GM20000 (cell line): ENCODE results near the gene PSMB7.

Experiments
- DNase-seq: peaks from one replicate; pipeline ENCODE4 v3.0.0; 2012; ENCODE audit warnings: low spot score
- TF ChIP-seq, protein P1 (sequence below): IDR thresholded peaks from 2 replicates; pipeline ENCODE4 v1.5.1; 2012; ENCODE audit warnings: mild to moderate bottlenecking, control low read depth; ENCODE audit errors: extremely low read depth, missing control alignments

The PSMB7 gene

GRCh38 chr9:124415102-124415851 is at the start of gene PSMB7:
Gene PSMB7 (minus strand): TSS chr9:124415442. CDS start chr9:124415425, 17 bp downstream.
- peak; percentile 92 for DNase-seq
- TF ChIP-seq, protein P1, sequence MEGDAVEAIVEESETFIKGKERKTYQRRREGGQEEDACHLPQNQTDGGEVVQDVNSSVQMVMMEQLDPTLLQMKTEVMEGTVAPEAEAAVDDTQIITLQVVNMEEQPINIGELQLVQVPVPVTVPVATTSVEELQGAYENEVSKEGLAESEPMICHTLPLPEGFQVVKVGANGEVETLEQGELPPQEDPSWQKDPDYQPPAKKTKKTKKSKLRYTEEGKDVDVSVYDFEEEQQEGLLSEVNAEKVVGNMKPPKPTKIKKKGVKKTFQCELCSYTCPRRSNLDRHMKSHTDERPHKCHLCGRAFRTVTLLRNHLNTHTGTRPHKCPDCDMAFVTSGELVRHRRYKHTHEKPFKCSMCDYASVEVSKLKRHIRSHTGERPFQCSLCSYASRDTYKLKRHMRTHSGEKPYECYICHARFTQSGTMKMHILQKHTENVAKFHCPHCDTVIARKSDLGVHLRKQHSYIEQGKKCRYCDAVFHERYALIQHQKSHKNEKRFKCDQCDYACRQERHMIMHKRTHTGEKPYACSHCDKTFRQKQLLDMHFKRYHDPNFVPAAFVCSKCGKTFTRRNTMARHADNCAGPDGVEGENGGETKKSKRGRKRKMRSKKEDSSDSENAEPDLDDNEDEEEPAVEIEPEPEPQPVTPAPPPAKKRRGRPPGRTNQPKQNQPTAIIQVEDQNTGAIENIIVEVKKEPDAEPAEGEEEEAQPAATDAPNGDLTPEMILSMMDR = peak; percentile 66

DNA sequence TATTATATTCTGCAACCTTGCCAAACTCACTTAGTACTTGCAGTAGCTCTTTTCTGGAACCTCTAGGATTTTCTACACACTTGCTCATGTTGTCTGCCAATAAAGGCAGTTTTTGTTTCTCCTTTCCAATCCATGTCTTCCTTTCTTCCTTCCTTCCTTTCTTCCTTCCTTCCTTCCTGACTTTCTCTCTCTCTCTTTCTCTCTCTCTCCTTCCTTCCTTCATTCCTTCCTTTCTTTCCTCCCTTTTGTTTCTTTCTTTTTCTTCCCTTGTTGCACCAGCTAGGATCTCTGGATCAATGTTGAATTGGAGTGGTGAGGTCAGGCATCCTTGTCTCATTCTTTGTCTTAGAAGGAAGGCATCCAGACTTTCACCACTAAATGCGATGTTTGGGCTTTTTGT is 47.5 kb upstream of the PSMB7 start:
- no peak for DNase-seq
- TF ChIP-seq, protein P1 = no peak

- DNase-seq = no peak
- TF ChIP-seq, protein P1 = no peak
Measured at GRCh38 chr9:124458441-124458840, 43.2 kb upstream of the PSMB7 start.

GRCh38 chr9:124457887-124458431 is 42.7 kb upstream of the PSMB7 start:
- no peak for DNase-seq

GRCh38 chr9:124457079-124457886 is 42.0 kb upstream of the PSMB7 start:
- no peak for DNase-seq
- TF ChIP-seq, protein P1 = no peak

More at GRCh38 chr9:124457887-124458431, 42.7 kb upstream of the PSMB7 start:
- TF ChIP-seq, protein P1 = no peak

GRCh38 chr9:124456341-124457078 is 41.3 kb upstream of the PSMB7 start:
- TF ChIP-seq, protein P1 = no peak
- DNase-seq = no peak
